ENCODE data around the gene C2.
"Not testable (repeated sequence)": the region's sequence is repeated elsewhere in the genome, so short reads cannot be mapped to it uniquely, and the experiment has no call there.

DNA sequence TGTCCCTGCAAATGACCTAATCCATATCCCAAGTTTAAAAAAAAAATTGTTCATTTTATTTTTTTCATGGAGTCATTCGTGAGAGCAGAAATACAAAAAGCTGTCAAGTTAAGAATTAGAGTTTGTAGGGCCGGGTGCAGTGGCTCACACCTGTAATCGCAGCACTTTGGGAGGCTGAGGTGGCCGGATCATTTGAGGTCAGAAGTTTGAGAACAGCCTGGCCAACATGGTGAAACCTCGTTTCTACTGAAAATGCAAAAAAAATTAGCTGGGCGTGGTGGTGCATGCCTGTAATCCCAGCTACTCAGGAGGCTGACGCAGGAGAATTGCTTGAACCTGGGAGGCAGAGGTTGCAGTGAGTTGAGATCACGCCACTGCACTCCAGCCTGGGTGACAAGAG, 20.8 kb upstream of the C2 start:
- TF ChIP-seq CTCF (IDR thresholded peaks at IDR 0.05; ENCODE audit: insufficient read depth, low read length, poor library complexity, severe bottlenecking); EZH2phosphoT487 (conservative IDR thresholded peaks at IDR 0.05; ENCODE audit: low read length): not testable (repeated sequence)

All from SU-DHL-6 (cell line).